ENCODE results near the gene KDF1. TPM values are rescaled to one million over a fixed set of nuclear protein-coding genes. Genes with fewer than 3 reads are reported as not detected.
A peak's percentile ranks its signal among the peaks of the same experiment; 100 is the strongest.

The KDF1 gene
- total and polyA plus RNA-seq, 2 of the 13 experiments (the other 11 are each of a cell fraction or from before 2014, with no cell fraction given): 1.9 to 4.9 TPM

- TF ChIP-seq REST (IDR thresholded peaks at IDR 0.05; ENCODE audit: borderline replicate concordance in 1 of 2, low read depth in 1 of 2, low read length in 2 of 2) (no peak), RFXAP (CRISPR knock-in tag; IDR thresholded peaks at IDR 0.05; ENCODE audit: borderline replicate concordance) (no peak), GMEB1 (CRISPR knock-in tag; IDR thresholded peaks at IDR 0.05; ENCODE audit: borderline replicate concordance) (no peak), ZNF207 (IDR thresholded peaks at IDR 0.05; ENCODE audit: borderline replicate concordance) (no peak), ZNF850 (CRISPR knock-in tag; conservative IDR thresholded peaks at IDR 0.05) (no peak), POLR2AphosphoS2 (IDR thresholded peaks at IDR 0.05; ENCODE audit: low read depth, low read length) (no peak), BRF2 (CRISPR knock-in tag; IDR thresholded peaks at IDR 0.05) (no peak), SALL2 (CRISPR knock-in tag; IDR thresholded peaks at IDR 0.05) (no peak), BORCS8-MEF2B (CRISPR knock-in tag; IDR thresholded peaks at IDR 0.05) (peak; percentile 27; the same call in 1 of the 2 replicates), NFIC (IDR thresholded peaks at IDR 0.05; ENCODE audit: low read length) (no peak), NFKB2 (CRISPR knock-in tag; IDR thresholded peaks at IDR 0.05; ENCODE audit: borderline replicate concordance) (no peak), RBM22 (optimal IDR thresholded peaks at IDR 0.05; ENCODE audit: low read length) (no peak), ZNF142 (CRISPR knock-in tag; IDR thresholded peaks at IDR 0.05) (no peak)
Measured at GRCh38 chr1:26945138-26945537, 15.1 kb downstream of the KDF1 start (continued).
